ENCODE data around the gene PYGM. TPM values are rescaled to one million over a fixed set of nuclear protein-coding genes. Genes with fewer than 3 reads are reported as not detected.

The PYGM gene
- total RNA-seq, 1 experiment from 2014 or later, result 1.7 TPM

DNA sequence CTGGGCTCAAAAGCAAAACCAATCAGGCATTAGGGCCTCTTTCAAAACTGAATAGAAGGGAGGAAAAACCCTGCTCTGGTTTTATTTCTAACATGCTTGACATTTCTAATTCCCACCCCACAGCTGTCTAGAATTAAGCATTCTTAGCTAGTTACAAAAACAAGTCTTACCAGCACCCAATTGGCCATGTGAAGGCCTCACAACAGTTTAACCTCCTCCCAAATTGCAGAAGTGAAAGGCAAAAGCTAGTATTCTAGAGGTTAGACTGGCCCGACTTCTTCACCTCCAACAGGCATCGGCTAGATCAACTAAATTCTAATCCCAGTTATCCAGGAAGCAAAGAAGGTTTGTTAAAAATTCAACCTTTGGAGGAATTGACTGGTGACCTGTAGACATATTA, 12.1 kb upstream of the PYGM start:
- no peak overlapping the region for H3K4me3 ChIP-seq (replicated peaks in 1 of 2; ENCODE audit: low read depth in 1 of 2, low read length in 2 of 2)
- peaks cover 72% of the 10 kb centered on the region for H4K20me1 ChIP-seq (ENCODE audit: insufficient read depth)
- H3K9ac ChIP-seq (ENCODE audit: low read length), result no peak overlapping the region
- no peak for TF ChIP-seq POLR2A (IDR thresholded peaks at IDR 0.05; ENCODE audit: borderline replicate concordance, extremely low read depth, insufficient read depth, insufficient read length)
- POLR2A ChIA-PET, result no interaction called here
- H3K9me3 ChIP-seq (ENCODE audit: control insufficient read depth in 1 of 2, insufficient read depth in 1 of 2, low read depth in 1 of 2, low read length in 2 of 2), result no peaks in the 10 kb centered on the region
- H3K36me3 ChIP-seq (ENCODE audit: control insufficient read depth in 1 of 2, insufficient read depth in 2 of 2, low read length in 2 of 2), result peaks cover 96 to 98% of the 10 kb centered on the region in 2 experiments
- no peak for DNase-seq (ENCODE audit: low read depth, low spot score)
- H3K79me2 ChIP-seq (ENCODE audit: insufficient read depth, low read length), result peaks cover 100% of the 10 kb centered on the region
- intact Hi-C loops (cut with micrococcal nuclease), result no loop called here
- no peaks in the 10 kb centered on the region for H3K9me2 ChIP-seq (ENCODE audit: insufficient read depth)
- H2AFZ ChIP-seq (ENCODE audit: low read depth, low read length, poor library complexity, severe bottlenecking), result no peak overlapping the region
- CTCF ChIA-PET, result interaction anchor here (0.8 kb wide), 1 partner anchor 10 kb away, joined by 3 read pairs; no protein-coding TSS in a partner anchor
- H3K4me1 ChIP-seq (ENCODE audit: control insufficient read depth in 1 of 2, insufficient read depth in 2 of 2, low read length in 2 of 2), result peaks cover 5 to 8% of the 10 kb centered on the region in 2 experiments; a peak in 3 of 4 replicates
- no peaks in the 10 kb centered on the region for H3K27me3 ChIP-seq (ENCODE audit: insufficient read depth, low read length)
- H3K27ac ChIP-seq (ENCODE audit: low read depth, low read length), result no peak overlapping the region
- H3K4me2 ChIP-seq (ENCODE audit: low read length), result no peak overlapping the region
- RAD21 ChIA-PET (ENCODE audit: low non-redundant PET in 1 of 2, low total read pairs in 2 of 2, uncharacterized antibody in 2 of 2, unreplicated experiment in 2 of 2), result no interaction called here
- ATAC-seq, result no peak
- BruUV-seq (replicated peaks), result no TSS peak

DNA sequence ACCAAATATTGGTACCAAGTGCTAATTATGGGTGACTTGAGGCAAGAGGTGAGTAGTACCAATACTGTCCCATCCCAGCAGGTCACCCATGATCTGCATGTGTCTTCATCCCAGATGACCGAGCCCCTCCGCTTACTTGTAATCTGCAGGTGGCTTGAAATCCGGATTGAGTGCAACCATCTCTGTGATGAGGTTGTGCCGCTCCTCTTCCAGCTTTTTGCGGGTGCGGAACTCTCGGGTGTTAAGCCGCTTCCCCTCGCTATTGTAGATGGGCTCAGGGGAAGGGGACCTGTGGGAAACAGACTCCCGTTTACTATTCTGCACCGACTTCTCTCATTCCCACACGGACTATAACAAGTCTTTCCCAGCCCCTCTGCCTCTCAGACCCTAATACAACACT, 10.3 kb upstream of the PYGM start:
- H3K9me3 ChIP-seq (ENCODE audit: control insufficient read depth in 1 of 2, insufficient read depth in 1 of 2, low read depth in 1 of 2, low read length in 2 of 2), result no peaks in the 10 kb centered on the region
- peaks cover 89 to 93% of the 10 kb centered on the region in 2 experiments for H3K36me3 ChIP-seq (ENCODE audit: control insufficient read depth in 1 of 2, insufficient read depth in 2 of 2, low read length in 2 of 2)
- intact Hi-C loops (cut with micrococcal nuclease), result no loop called here
- ATAC-seq, result no peak
- H3K9me2 ChIP-seq (ENCODE audit: insufficient read depth), result no peaks in the 10 kb centered on the region
- H3K27ac ChIP-seq (ENCODE audit: low read depth, low read length), result no peak overlapping the region
- H3K4me1 ChIP-seq (ENCODE audit: control insufficient read depth in 1 of 2, insufficient read depth in 2 of 2, low read length in 2 of 2), result no peaks in the 10 kb centered on the region
- H4K20me1 ChIP-seq (ENCODE audit: insufficient read depth), result peaks cover 54% of the 10 kb centered on the region; the same call in 1 of the 2 replicates
- H3K79me2 ChIP-seq (ENCODE audit: insufficient read depth, low read length), result peaks cover 94% of the 10 kb centered on the region
- CTCF ChIA-PET, result no interaction called here
- POLR2A ChIA-PET, result interaction anchor here (0.9 kb wide), 1 partner anchor 9 kb away, joined by 4 read pairs; no protein-coding TSS in a partner anchor
- H3K27me3 ChIP-seq (ENCODE audit: insufficient read depth, low read length), result no peaks in the 10 kb centered on the region
- H3K9ac ChIP-seq (ENCODE audit: low read length), result no peak overlapping the region
- DNase-seq (ENCODE audit: low read depth, low spot score), result no peak
- BruUV-seq (replicated peaks), result no TSS peak
- no peak overlapping the region for H2AFZ ChIP-seq (ENCODE audit: low read depth, low read length, poor library complexity, severe bottlenecking)
- RAD21 ChIA-PET (ENCODE audit: low non-redundant PET in 1 of 2, low total read pairs in 2 of 2, uncharacterized antibody in 2 of 2, unreplicated experiment in 2 of 2), result no interaction called here
- H3K4me3 ChIP-seq (replicated peaks in 1 of 2; ENCODE audit: low read depth in 1 of 2, low read length in 2 of 2), result no peak overlapping the region
- no peak overlapping the region for H3K4me2 ChIP-seq (ENCODE audit: low read length)
- TF ChIP-seq EZH2phosphoT487 (IDR thresholded peaks at IDR 0.05; ENCODE audit: borderline replicate concordance), result no peak
- TF ChIP-seq, protein P1, sequence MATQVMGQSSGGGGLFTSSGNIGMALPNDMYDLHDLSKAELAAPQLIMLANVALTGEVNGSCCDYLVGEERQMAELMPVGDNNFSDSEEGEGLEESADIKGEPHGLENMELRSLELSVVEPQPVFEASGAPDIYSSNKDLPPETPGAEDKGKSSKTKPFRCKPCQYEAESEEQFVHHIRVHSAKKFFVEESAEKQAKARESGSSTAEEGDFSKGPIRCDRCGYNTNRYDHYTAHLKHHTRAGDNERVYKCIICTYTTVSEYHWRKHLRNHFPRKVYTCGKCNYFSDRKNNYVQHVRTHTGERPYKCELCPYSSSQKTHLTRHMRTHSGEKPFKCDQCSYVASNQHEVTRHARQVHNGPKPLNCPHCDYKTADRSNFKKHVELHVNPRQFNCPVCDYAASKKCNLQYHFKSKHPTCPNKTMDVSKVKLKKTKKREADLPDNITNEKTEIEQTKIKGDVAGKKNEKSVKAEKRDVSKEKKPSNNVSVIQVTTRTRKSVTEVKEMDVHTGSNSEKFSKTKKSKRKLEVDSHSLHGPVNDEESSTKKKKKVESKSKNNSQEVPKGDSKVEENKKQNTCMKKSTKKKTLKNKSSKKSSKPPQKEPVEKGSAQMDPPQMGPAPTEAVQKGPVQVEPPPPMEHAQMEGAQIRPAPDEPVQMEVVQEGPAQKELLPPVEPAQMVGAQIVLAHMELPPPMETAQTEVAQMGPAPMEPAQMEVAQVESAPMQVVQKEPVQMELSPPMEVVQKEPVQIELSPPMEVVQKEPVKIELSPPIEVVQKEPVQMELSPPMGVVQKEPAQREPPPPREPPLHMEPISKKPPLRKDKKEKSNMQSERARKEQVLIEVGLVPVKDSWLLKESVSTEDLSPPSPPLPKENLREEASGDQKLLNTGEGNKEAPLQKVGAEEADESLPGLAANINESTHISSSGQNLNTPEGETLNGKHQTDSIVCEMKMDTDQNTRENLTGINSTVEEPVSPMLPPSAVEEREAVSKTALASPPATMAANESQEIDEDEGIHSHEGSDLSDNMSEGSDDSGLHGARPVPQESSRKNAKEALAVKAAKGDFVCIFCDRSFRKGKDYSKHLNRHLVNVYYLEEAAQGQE (IDR thresholded peaks at IDR 0.05; ENCODE audit: low read depth), result no peak
- TF ChIP-seq POLR2AphosphoS5 (IDR thresholded peaks at IDR 0.05; ENCODE audit: low read depth, low read length), result no peak
- TF ChIP-seq, protein P2, sequence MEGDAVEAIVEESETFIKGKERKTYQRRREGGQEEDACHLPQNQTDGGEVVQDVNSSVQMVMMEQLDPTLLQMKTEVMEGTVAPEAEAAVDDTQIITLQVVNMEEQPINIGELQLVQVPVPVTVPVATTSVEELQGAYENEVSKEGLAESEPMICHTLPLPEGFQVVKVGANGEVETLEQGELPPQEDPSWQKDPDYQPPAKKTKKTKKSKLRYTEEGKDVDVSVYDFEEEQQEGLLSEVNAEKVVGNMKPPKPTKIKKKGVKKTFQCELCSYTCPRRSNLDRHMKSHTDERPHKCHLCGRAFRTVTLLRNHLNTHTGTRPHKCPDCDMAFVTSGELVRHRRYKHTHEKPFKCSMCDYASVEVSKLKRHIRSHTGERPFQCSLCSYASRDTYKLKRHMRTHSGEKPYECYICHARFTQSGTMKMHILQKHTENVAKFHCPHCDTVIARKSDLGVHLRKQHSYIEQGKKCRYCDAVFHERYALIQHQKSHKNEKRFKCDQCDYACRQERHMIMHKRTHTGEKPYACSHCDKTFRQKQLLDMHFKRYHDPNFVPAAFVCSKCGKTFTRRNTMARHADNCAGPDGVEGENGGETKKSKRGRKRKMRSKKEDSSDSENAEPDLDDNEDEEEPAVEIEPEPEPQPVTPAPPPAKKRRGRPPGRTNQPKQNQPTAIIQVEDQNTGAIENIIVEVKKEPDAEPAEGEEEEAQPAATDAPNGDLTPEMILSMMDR (IDR thresholded peaks at IDR 0.05 in 2 of 3, conservative IDR thresholded peaks at IDR 0.05 in 1 of 3; ENCODE audit: borderline replicate concordance in 1 of 3, insufficient read depth in 1 of 3, low read depth in 2 of 3, low read length in 2 of 3), result no peak
- no peak for TF ChIP-seq RAD21 (IDR thresholded peaks at IDR 0.05; ENCODE audit: low read depth)
- no peak for TF ChIP-seq SP1 (IDR thresholded peaks at IDR 0.05; ENCODE audit: low read depth)
- TF ChIP-seq YY1 (IDR thresholded peaks at IDR 0.05; ENCODE audit: extremely low read depth, insufficient replicate concordance, low read depth, low read length), result no peak
- no peak for TF ChIP-seq EZH2 (IDR thresholded peaks at IDR 0.05)
- no peak for TF ChIP-seq TCF7L2 (IDR thresholded peaks at IDR 0.05; ENCODE audit: borderline replicate concordance, extremely low read depth, insufficient read depth, insufficient read length)
- no peak for TF ChIP-seq JUND (IDR thresholded peaks at IDR 0.05)
- TF ChIP-seq ZFX (IDR thresholded peaks at IDR 0.05), result no peak
- TF ChIP-seq, protein P3, sequence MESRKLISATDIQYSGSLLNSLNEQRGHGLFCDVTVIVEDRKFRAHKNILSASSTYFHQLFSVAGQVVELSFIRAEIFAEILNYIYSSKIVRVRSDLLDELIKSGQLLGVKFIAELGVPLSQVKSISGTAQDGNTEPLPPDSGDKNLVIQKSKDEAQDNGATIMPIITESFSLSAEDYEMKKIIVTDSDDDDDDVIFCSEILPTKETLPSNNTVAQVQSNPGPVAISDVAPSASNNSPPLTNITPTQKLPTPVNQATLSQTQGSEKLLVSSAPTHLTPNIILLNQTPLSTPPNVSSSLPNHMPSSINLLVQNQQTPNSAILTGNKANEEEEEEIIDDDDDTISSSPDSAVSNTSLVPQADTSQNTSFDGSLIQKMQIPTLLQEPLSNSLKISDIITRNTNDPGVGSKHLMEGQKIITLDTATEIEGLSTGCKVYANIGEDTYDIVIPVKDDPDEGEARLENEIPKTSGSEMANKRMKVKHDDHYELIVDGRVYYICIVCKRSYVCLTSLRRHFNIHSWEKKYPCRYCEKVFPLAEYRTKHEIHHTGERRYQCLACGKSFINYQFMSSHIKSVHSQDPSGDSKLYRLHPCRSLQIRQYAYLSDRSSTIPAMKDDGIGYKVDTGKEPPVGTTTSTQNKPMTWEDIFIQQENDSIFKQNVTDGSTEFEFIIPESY (IDR thresholded peaks at IDR 0.05; ENCODE audit: extremely low read depth, insufficient replicate concordance, low read length), result no peak

Measured in HCT116 (cell line).